GM12878 (cell line): ENCODE measurements around the gene DUSP16. TPM values are rescaled to one million over a fixed set of nuclear protein-coding genes. Genes with fewer than 3 reads are reported as not detected.

ENCODE experiments used
- ATAC-seq: fragments of 200-7000 bp; cut with Tn5 transposase; 3 replicates; pipeline ENCODE4 v1.9.1; 2020; ENCODE audit warnings: mild to moderate bottlenecking, moderate library complexity
- BruUV-seq: library from RNA; stranded (reverse); fragments of 400-500 nt; replicated peaks from 2 replicates; lab custom pipeline; 2021; lab: Mats Ljungman, UMichigan
- CTCF ChIA-PET: fragments of 300-600 bp; sonication (Branson Sonifier 250); formaldehyde crosslinking; extraction: SDS; loops from one replicate; lab custom pipeline; 2021; ENCODE audit warnings: inconsistent platforms; lab: Yijun Ruan, JAX
- POLR2A ChIA-PET: fragments of 350-600 bp; formaldehyde crosslinking; extraction: SDS; loops from one replicate; lab custom pipeline; 2021; ENCODE audit warnings: inconsistent platforms; lab: Charles Lee
- RAD21 ChIA-PET: fragments of 300-600 bp; sonication (Branson Sonifier 250); formaldehyde crosslinking; loops from one replicate; lab custom pipeline; 2023; ENCODE audit warnings: antibody characterized with exemption; ENCODE audit not compliant: unreplicated experiment; lab: Charles Lee
- SMC1A ChIA-PET: fragments of 300-600 bp; sonication (Branson Sonifier 250); formaldehyde crosslinking; loops from one replicate; lab custom pipeline; 2023; ENCODE audit not compliant: unreplicated experiment, uncharacterized antibody; lab: Charles Lee
- DNase-seq: peaks from one replicate; pipeline ENCODE4 v3.0.0-alpha.2; 2011; ENCODE audit warnings: low read depth, low spot score
- FAIRE-seq: peaks from 3 replicates; lab custom pipeline; 2011; peaks lifted over from hg19 to GRCh38; lab: Jason Lieb, UNC
- H2AFZ ChIP-seq: 2 replicates; pipeline ENCODE4 v1.6.0; 2011; ENCODE audit warnings: low read depth, low read length, control low read depth; ENCODE audit not compliant: control insufficient read depth
- H3K27ac ChIP-seq: 2 replicates; pipeline ENCODE4 v1.5.1; 2011; ENCODE audit warnings: control low read depth; ENCODE audit not compliant: control insufficient read depth, insufficient read depth
- H3K27me3 ChIP-seq, 2 experiments: replicated peaks in 1 of 2; 2 replicates each; pipeline versions ENCODE4 v1.6.0 to v1.6.1; 2011; ENCODE audit warnings: low read length in 1 of 2; ENCODE audit not compliant: control insufficient read depth in 2 of 2, insufficient read depth in 2 of 2
- H3K36me3 ChIP-seq, 2 experiments: 2 replicates each; pipeline ENCODE4 v1.5.1; 2011; ENCODE audit warnings: low read length in 1 of 2; ENCODE audit not compliant: control insufficient read depth in 2 of 2, insufficient read depth in 2 of 2
- H3K4me1 ChIP-seq: 2 replicates; pipeline ENCODE4 v1.6.1; 2011; ENCODE audit warnings: mild to moderate bottlenecking, low read length, moderate library complexity, mixed read lengths; ENCODE audit not compliant: control insufficient read depth, insufficient read depth
- H3K4me2 ChIP-seq: 2 replicates; pipeline ENCODE4 v1.6.0; 2011; ENCODE audit warnings: control low read depth; ENCODE audit not compliant: control insufficient read depth, insufficient read depth
- H3K4me3 ChIP-seq: fragments of 200-600 bp; sonication (generic); 2 replicates; pipeline ENCODE4 v1.5.1; 2016
- H3K79me2 ChIP-seq: 2 replicates; pipeline ENCODE4 v1.6.0; 2011; ENCODE audit warnings: low read length; ENCODE audit not compliant: control insufficient read depth, insufficient read depth
- H3K9ac ChIP-seq: 2 replicates; pipeline ENCODE4 v1.8.0; 2011; ENCODE audit warnings: low read length, control low read depth, mixed read lengths; ENCODE audit not compliant: control insufficient read depth, insufficient read depth
- H3K9me3 ChIP-seq: replicated peaks from 3 replicates; pipeline ENCODE4 v1.5.1; 2011; ENCODE audit warnings: mild to moderate bottlenecking, low read length; ENCODE audit not compliant: control insufficient read depth, insufficient read depth
- H4K20me1 ChIP-seq: 2 replicates; pipeline ENCODE4 v1.6.0; 2011; ENCODE audit not compliant: control insufficient read depth, insufficient read depth
- DPF2 ChIP-seq: fragments of 450-650 bp; IDR thresholded peaks from 2 replicates; pipeline ENCODE4 v1.6.1; 2017; ENCODE audit warnings: mild to moderate bottlenecking
- EED ChIP-seq: sonication (generic); IDR thresholded peaks from 2 replicates; pipeline ENCODE4 v1.6.1; 2016; ENCODE audit warnings: antibody characterized with exemption, low read depth
- HDAC2 ChIP-seq: fragments of 200-600 bp; sonication (generic); IDR thresholded peaks from 2 replicates; pipeline ENCODE4 v1.6.1; 2017
- IKZF1 ChIP-seq: fragments of 450-650 bp; conservative IDR thresholded peaks from 2 replicates; pipeline ENCODE4 v1.6.1; 2017; ENCODE audit warnings: antibody characterized with exemption, mild to moderate bottlenecking
- JUNB ChIP-seq: IDR thresholded peaks from 2 replicates; pipeline ENCODE4 v1.6.1; 2016; ENCODE audit warnings: antibody characterized with exemption, mild to moderate bottlenecking
- NFIC ChIP-seq: IDR thresholded peaks from 2 replicates; pipeline ENCODE4 v1.6.1; 2012; ENCODE audit warnings: low read depth, mild to moderate bottlenecking, inconsistent platforms, low read length, moderate library complexity
- NR2C2 ChIP-seq: IDR thresholded peaks from 2 replicates; pipeline ENCODE4 v1.6.1; 2011; ENCODE audit warnings: borderline replicate concordance, low read depth; ENCODE audit not compliant: control insufficient read depth, insufficient read length
- POLR2AphosphoS2 ChIP-seq: IDR thresholded peaks from 2 replicates; pipeline ENCODE4 v1.6.1; 2011; ENCODE audit warnings: low read depth, mild to moderate bottlenecking, low read length, improper control_type of control experiment, moderate library complexity
- RCOR1 ChIP-seq: conservative IDR thresholded peaks from 2 replicates; pipeline ENCODE4 v1.6.1; 2012; ENCODE audit warnings: low read depth, low read length, improper control_type of control experiment
- RUNX3 ChIP-seq: IDR thresholded peaks from 2 replicates; pipeline ENCODE4 v1.6.1; 2012; ENCODE audit warnings: low read length, inconsistent platforms
- SREBF1 ChIP-seq: IDR thresholded peaks from 2 replicates; pipeline ENCODE4 v1.6.1; 2012; ENCODE audit warnings: mild to moderate bottlenecking, low read length
- YY1 ChIP-seq: IDR thresholded peaks from 2 replicates; pipeline ENCODE4 v1.6.1; 2011; ENCODE audit warnings: low read depth, mild to moderate bottlenecking, low read length
- ZNF207 ChIP-seq: fragments of 450-650 bp; IDR thresholded peaks from 2 replicates; pipeline ENCODE4 v1.6.1; 2014; ENCODE audit warnings: antibody characterized with exemption, mild to moderate bottlenecking, borderline replicate concordance
- WGBS: methylation state at CpG from one replicate; pipeline ENCODE4 v1.1.6; 2016; ENCODE audit warnings: low lambda C conversion rate; ENCODE audit not compliant: insufficient replicate concordance, insufficient coverage; ENCODE audit errors: missing lambda C conversion rate; 5-methylcytosine and 5-hydroxymethylcytosine counted together
- in situ Hi-C: fragments of 300-500 bp; cut with MboI; formaldehyde crosslinking; loops from 9 replicates; pipeline ENCODE4 v1.14.3; 2018; ENCODE audit warnings: mixed read lengths
- intact Hi-C: fragments of 100-400 bp; cut with micrococcal nuclease; formaldehyde crosslinking; loops from one replicate; pipeline ENCODE4 v1.14.2; 2022; ENCODE audit not compliant: unreplicated experiment
- polyA plus RNA-seq, 11 experiments: library from polyadenylated mRNA; depleted of rRNA in 4 of 11; unstranded in 6 of 11; stranded (reverse) in 5 of 11; fragments of >200 nt; fragmentation: Nextera tagmentation in 4 of 11; fragmentation: Illumina TruSeq in 1 of 11; extraction: Ambion mirVana in 4 of 11; extraction: Trizol in 1 of 11; gene quantifications; 1 replicate in 1 of 11; 2 replicates in 10 of 11; pipeline versions ENCODE4 v1.2.1 to v1.2.3, GENCODE V29; 2011 to 2016; ENCODE audit warnings: inconsistent platforms in 2 of 11, missing spikeins in 2 of 11, low read depth in 1 of 11
- total RNA-seq, 4 experiments: library from RNA; depleted of rRNA in 3 of 4; stranded (reverse); fragments of >200 nt in 3 of 4; fragmentation: Illumina TruSeq in 1 of 4; extraction: Trizol in 1 of 4; gene quantifications; 2 replicates each; pipeline versions ENCODE4 v1.2.1 to v1.2.3, GENCODE V29; 2013 to 2021
- TF ChIP-seq, protein P1 (sequence below): fragments of 450-650 bp; IDR thresholded peaks from 2 replicates; pipeline ENCODE4 v1.6.1; 2016; ENCODE audit warnings: mild to moderate bottlenecking
- TF ChIP-seq, protein P2 (sequence below): fragments of 450-650 bp; IDR thresholded peaks from 2 replicates; pipeline ENCODE4 v1.6.1; 2017; ENCODE audit warnings: mild to moderate bottlenecking, low read depth, inconsistent platforms; ENCODE audit not compliant: poor library complexity, severe bottlenecking

The DUSP16 gene
- total and polyA plus RNA-seq, 10 of the 15 experiments (the other 5 are each of a cell fraction or from before 2014, with no cell fraction given), result 3.9 to 75.3 (median 26.8) TPM

DNA sequence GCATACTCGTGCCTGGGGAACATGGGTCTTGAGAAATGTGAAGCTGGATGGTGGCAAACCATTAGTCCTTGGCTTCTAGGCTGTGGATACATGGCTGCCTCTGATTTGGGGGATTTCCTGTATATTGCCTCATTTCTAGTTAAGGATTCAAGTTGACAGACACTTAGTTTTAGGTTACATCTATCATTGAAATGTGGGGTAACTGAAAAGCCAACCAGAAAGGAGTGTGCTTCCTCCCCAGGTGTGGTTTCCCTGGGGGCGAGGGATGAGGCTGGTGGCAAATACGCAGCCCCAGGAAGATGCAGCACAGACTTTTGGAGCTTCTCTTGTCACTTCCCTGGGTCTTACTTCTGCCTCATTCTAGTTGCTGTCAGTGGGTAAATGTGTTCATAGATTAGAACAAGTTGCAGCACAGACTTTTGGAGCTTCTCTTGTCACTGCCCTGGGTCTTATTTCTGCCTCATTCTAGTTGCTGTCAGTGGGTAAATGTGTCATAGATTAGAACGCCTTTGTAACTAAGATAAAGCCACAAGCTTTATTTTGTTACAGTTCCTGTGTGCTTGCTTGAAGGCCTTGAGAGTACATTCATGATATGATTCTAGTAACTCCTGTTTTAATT lies 120.7 kb downstream of the DUSP16 start:
- Histone ChIP-seq H3K27me3 (no peaks in the 10 kb centered on the region), H3K9me3 (peaks cover under 1% of the 10 kb centered on the region; the same call in 1 of the 3 replicates), H3K4me2 (no peak overlapping the region), H3K4me1 (no peaks in the 10 kb centered on the region), H3K79me2 (no peaks in the 10 kb centered on the region), H4K20me1 (no peaks in the 10 kb centered on the region), H3K36me3 (peaks cover 0 to 5% of the 10 kb centered on the region in 2 experiments; a peak in 2 of 4 replicates), H3K27ac (no peak overlapping the region), H3K9ac (no peak overlapping the region), H3K4me3 (no peak overlapping the region), H2AFZ (no peak overlapping the region)
- POLR2A ChIA-PET, result interaction anchor here (0.9 kb wide), 1 partner anchor 8 kb away, joined by 3 read pairs; no protein-coding TSS in a partner anchor
- in situ Hi-C loops (no loop called here), intact Hi-C loops (no loop called here)
- SMC1A ChIA-PET, result interaction anchor here (0.6 to 3.5 kb wide), 7 partner anchors 12 to 295 kb away, joined by 3 to 15 read pairs (median 3); no protein-coding TSS in a partner anchor
- CTCF ChIA-PET, result interaction anchor here (1.1 to 1.5 kb wide), 3 partner anchors 20 to 62 kb away, joined by 3 to 4 read pairs (median 3); no protein-coding TSS in a partner anchor
- WGBS, result 75% methylated on average over 4 of the region's 4 CpGs
- TF ChIP-seq RCOR1 (no peak), POLR2AphosphoS2 (no peak), DPF2 (0 out of 2 replicates have a peak, but pooled peaks have one; percentile 33), NR2C2 (no peak), EED (peak; percentile 62), ZNF207 (0 out of 2 replicates have a peak, but pooled peaks have one; percentile 38), SREBF1 (no peak), HDAC2 (no peak), RUNX3 (peak; percentile 51; the same call in 1 of the 2 replicates), IKZF1 (no peak), YY1 (peak; percentile 35; the same call in 1 of the 2 replicates), NFIC (peak; percentile 12; the same call in 1 of the 2 replicates), JUNB (0 out of 2 replicates have a peak, but pooled peaks have one; percentile 7)
- TF ChIP-seq, protein P1, sequence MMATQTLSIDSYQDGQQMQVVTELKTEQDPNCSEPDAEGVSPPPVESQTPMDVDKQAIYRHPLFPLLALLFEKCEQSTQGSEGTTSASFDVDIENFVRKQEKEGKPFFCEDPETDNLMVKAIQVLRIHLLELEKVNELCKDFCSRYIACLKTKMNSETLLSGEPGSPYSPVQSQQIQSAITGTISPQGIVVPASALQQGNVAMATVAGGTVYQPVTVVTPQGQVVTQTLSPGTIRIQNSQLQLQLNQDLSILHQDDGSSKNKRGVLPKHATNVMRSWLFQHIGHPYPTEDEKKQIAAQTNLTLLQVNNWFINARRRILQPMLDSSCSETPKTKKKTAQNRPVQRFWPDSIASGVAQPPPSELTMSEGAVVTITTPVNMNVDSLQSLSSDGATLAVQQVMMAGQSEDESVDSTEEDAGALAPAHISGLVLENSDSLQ, result peak; percentile 71
- TF ChIP-seq, protein P2, sequence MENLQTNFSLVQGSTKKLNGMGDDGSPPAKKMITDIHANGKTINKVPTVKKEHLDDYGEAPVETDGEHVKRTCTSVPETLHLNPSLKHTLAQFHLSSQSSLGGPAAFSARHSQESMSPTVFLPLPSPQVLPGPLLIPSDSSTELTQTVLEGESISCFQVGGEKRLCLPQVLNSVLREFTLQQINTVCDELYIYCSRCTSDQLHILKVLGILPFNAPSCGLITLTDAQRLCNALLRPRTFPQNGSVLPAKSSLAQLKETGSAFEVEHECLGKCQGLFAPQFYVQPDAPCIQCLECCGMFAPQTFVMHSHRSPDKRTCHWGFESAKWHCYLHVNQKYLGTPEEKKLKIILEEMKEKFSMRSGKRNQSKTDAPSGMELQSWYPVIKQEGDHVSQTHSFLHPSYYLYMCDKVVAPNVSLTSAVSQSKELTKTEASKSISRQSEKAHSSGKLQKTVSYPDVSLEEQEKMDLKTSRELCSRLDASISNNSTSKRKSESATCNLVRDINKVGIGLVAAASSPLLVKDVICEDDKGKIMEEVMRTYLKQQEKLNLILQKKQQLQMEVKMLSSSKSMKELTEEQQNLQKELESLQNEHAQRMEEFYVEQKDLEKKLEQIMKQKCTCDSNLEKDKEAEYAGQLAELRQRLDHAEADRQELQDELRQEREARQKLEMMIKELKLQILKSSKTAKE, result no peak
- peak; percentile 76 for ATAC-seq
- RAD21 ChIA-PET, result interaction anchor here (0.8 to 2.5 kb wide), 3 partner anchors 8 to 44 kb away, joined by 3 to 8 read pairs (median 3); no protein-coding TSS in a partner anchor
- no TSS peak for BruUV-seq
- FAIRE-seq, result peak; percentile 90
- no peak for DNase-seq
